ENCODE data around the gene SHOC2. TPM values are rescaled to one million over a fixed set of nuclear protein-coding genes. Genes with fewer than 3 reads are reported as not detected.

The SHOC2 gene
- total and polyA plus RNA-seq, 2 of the 13 experiments (the other 11 are each of a cell fraction or from before 2014, with no cell fraction given), result 8.6 to 25.5 TPM

DNA sequence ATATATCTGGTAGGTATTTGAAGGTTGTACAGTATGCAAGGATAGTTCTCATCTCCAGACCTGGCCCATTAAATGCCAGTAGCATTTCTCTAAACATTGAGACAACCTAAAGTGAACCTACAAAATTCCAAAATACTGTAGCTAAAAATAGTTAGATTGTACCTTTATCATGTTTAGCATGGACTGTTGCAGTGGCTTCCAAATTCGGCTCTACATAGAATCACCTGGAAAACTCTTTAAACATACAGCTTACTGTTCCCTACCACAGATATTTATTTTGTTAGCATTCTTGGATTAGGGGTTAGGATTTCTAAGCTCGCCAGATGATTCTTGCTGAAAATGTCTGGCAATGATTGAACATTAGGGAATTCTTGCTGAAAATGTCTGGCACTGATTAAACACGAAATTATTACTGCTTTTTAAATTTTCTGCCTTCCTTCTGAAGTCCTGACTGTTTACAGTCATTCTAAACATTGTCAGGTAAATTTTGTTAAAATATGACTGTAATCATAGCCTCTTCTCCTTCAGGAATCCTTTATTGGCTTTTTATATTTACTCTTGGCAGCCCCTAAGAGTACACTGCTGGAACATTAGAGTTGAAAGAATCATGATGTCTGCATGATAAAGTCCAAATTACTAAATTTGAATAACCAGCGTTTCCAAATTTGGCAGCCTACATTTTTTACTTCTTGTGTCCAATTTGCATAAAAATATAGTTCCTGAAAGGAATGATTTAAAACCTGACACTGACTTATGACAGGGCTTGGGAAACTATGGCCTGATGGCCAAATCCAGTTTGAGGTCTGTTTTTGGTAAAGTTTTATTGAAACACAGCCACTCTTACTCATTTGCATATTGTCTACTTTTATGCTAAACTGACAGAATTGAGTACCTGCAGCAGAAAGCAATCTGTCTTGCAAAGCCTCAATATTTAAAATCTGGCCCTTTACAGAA lies 40.3 kb downstream of the SHOC2 start:
- H3K79me2 ChIP-seq (ENCODE audit: insufficient read depth, low read length), result peaks cover 25% of the 10 kb centered on the region
- no peak for FAIRE-seq
- BruUV-seq (replicated peaks), result no TSS peak
- in situ Hi-C loops (cut with HindIII; ENCODE audit: extremely low pct_ligation_motif_present, low pct_unique_long_range_greater_than_20kb) (no loop called here), intact Hi-C loops (cut with micrococcal nuclease; ENCODE audit: unreplicated experiment) (loop anchor here (1.0 kb wide), 1 partner anchor 41 kb away; no protein-coding TSS in a partner anchor)
- no peak for ATAC-seq
- H3K9me3 ChIP-seq (ENCODE audit: low read length), result no peaks in the 10 kb centered on the region
- 87% methylated on average over 4 of the region's 4 CpGs for WGBS (ENCODE audit: low lambda C conversion rate)
- no peak overlapping the region for H3K27ac ChIP-seq (ENCODE audit: extremely low read length, insufficient read depth, low read length)
- TF ChIP-seq ETV6 (CRISPR knock-in tag; conservative IDR thresholded peaks at IDR 0.05) (no peak), MEIS2 (CRISPR knock-in tag; IDR thresholded peaks at IDR 0.05) (no peak), KLF12 (CRISPR knock-in tag; IDR thresholded peaks at IDR 0.05; ENCODE audit: borderline replicate concordance) (no peak), MYNN (CRISPR knock-in tag; IDR thresholded peaks at IDR 0.05; ENCODE audit: low read depth) (no peak), ZNF296 (CRISPR knock-in tag; conservative IDR thresholded peaks at IDR 0.05) (no peak), ZNF749 (CRISPR knock-in tag; IDR thresholded peaks at IDR 0.05; ENCODE audit: borderline replicate concordance) (no peak), ZNF766 (CRISPR knock-in tag; IDR thresholded peaks at IDR 0.05; ENCODE audit: borderline replicate concordance) (no peak)
- TF ChIP-seq, protein P1, sequence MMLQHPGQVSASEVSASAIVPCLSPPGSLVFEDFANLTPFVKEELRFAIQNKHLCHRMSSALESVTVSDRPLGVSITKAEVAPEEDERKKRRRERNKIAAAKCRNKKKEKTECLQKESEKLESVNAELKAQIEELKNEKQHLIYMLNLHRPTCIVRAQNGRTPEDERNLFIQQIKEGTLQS (CRISPR knock-in tag; IDR thresholded peaks at IDR 0.05), result no peak
- TF ChIP-seq, protein P2, sequence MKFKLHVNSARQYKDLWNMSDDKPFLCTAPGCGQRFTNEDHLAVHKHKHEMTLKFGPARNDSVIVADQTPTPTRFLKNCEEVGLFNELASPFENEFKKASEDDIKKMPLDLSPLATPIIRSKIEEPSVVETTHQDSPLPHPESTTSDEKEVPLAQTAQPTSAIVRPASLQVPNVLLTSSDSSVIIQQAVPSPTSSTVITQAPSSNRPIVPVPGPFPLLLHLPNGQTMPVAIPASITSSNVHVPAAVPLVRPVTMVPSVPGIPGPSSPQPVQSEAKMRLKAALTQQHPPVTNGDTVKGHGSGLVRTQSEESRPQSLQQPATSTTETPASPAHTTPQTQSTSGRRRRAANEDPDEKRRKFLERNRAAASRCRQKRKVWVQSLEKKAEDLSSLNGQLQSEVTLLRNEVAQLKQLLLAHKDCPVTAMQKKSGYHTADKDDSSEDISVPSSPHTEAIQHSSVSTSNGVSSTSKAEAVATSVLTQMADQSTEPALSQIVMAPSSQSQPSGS (CRISPR knock-in tag; IDR thresholded peaks at IDR 0.05), result no peak
- TF ChIP-seq, protein P3, sequence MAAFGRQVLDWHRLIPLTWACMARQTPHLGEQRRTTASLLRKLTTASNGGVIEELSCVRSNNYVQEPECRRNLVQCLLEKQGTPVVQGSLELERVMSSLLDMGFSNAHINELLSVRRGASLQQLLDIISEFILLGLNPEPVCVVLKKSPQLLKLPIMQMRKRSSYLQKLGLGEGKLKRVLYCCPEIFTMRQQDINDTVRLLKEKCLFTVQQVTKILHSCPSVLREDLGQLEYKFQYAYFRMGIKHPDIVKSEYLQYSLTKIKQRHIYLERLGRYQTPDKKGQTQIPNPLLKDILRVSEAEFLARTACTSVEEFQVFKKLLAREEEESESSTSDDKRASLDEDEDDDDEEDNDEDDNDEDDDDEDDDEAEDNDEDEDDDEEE (CRISPR knock-in tag; IDR thresholded peaks at IDR 0.05), result no peak
- H2AFZ ChIP-seq (ENCODE audit: low read length), result no peak overlapping the region
- ChIA-PET POLR2A (no interaction called here), CTCF (ENCODE audit: low intra/inter-chr PET ratio, low total read pairs) (no interaction called here)
- DNase-seq (ENCODE audit: low spot score), result no peak
- H3K4me1 ChIP-seq (ENCODE audit: insufficient read depth, low read length), result no peaks in the 10 kb centered on the region
- no peak overlapping the region for H3K9ac ChIP-seq (ENCODE audit: insufficient read depth, low read depth, low read length)
- peaks cover 0 to 1% of the 10 kb centered on the region in 2 experiments; a peak in 1 of 5 replicates for H3K36me3 ChIP-seq (replicated peaks in 1 of 2; ENCODE audit: control insufficient read depth in 1 of 2, insufficient read depth in 2 of 2, low read length in 2 of 2)
- no peaks in the 10 kb centered on the region for H3K27me3 ChIP-seq (ENCODE audit: control insufficient read depth in 1 of 2, insufficient read depth in 2 of 2, low read length in 2 of 2)
- H3K4me3 ChIP-seq (replicated peaks in 1 of 3; ENCODE audit: insufficient read depth in 1 of 3, low read depth in 2 of 3, low read length in 3 of 3), result no peak overlapping the region
- H4K20me1 ChIP-seq (ENCODE audit: insufficient read depth, low read length), result peaks cover 6% of the 10 kb centered on the region; the same call in 1 of the 2 replicates
- no peak overlapping the region for H3K4me2 ChIP-seq (ENCODE audit: low read depth, low read length)
